Islet of Langerhans (tissue), 1 donor: Measurements from ENCODE around the gene KANK3.
"Not testable (repeated sequence)": the region's sequence is repeated elsewhere in the genome, so short reads cannot be mapped to it uniquely, and the experiment has no call there.

Experiments used
- FAIRE-seq: peaks from one replicate; lab custom pipeline; 2011; peaks lifted over from hg19 to GRCh38; lab: Jason Lieb, UNC

The KANK3 gene

GRCh38 chr19:8370176-8371010 lies 27.3 kb upstream of the KANK3 start:
- FAIRE-seq, result no peak

- no peak for FAIRE-seq
Measured at GRCh38 chr19:8367327-8368001, 24.4 kb upstream of the KANK3 start.

DNA sequence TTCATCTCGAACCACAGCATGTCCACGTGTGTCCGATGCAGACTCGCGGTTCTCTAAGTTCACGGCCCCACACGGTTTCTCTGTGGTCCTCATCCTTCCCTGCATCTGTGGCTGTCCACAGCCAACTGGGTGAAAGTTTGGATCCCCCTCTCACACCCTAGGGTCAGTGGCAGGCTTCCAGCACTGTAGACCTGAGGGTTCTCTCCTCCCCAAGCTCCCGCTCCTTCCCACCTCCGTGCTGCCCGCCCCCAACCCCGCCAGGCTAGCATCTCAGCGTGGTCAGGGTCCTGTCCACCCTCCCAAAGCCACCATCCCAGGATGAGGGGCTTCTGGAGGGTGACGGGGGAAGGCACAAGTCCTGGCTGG lies 23.9 kb upstream of the KANK3 start:
- no peak for FAIRE-seq

- no peak for FAIRE-seq
Measured at GRCh38 chr19:8366121-8366581, 23.1 kb upstream of the KANK3 start.

GRCh38 chr19:8363803-8364771 lies 21.0 kb upstream of the KANK3 start, which contains the start of gene ANGPTL4:
ANGPTL4 (plus strand) TSS chr19:8364155; CDS start chr19:8364322, 167 bp downstream.
- FAIRE-seq, result no peak

GRCh38 chr19:8361921-8362793 lies 19.1 kb upstream of the KANK3 start:
- FAIRE-seq, result no peak

DNA sequence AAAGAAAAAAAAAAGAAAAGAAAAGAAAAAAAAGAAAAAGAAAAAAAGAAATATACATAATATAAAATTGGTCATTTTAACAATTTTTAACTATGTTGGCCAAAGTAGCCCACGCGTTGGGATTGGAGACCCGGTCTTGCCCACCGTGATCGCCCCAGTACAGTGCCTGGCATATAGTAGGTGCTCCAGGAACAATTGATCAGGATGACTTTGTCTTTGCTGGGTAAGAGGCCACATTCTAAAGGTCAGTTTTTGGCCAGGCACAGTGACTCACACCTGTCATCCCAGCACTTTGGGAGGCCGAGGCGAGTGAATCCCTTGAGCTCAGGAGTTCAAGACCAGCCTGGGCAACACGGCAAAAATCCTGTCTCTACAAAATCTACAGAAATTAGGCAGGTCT lies 17.1 kb upstream of the KANK3 start:
- no peak for FAIRE-seq

DNA sequence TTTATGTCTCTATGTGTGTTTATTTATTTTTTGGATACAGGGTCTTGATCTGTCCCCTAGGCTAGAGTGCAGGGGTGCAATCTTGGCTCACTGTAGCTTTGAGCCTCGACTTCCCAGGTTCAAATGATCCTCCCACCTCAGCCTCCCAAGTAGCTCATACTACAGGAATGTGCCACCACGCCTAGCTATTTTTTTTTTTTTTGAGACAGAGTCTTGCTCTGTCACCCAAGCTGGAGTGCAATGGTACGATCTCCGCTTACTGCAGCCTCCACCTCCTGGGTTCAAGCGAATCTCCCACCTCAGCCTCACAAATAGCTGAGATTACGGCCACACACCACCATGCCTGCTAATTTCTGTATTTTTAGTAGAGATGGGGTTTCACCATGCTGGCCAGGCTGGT lies 15.9 kb upstream of the KANK3 start:
- no peak for FAIRE-seq

DNA sequence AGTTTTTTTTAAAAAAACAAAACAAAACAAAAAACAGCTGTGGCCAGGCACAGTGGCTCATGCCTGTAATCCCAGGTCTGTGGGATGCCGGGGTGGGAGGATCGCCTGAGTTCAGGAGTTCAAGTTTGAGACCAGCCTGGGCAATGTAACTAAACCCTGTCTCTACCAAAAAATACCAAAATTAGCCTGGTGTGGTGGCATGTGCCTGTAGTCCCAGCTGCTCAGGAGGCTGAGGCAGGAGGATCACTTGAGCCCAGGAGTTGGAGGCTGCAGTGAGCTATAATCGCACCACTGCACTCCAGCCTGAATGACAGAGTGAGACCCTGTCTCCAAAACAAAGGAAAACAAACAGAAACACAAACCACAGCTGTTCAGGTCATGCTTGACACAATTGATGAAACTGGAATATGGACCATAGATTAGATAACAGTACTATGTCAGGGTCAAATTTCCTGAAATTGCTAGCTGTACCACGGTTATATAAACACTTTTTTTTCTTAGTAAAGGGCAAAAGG lies 14.0 kb upstream of the KANK3 start:
- no peak for FAIRE-seq

DNA sequence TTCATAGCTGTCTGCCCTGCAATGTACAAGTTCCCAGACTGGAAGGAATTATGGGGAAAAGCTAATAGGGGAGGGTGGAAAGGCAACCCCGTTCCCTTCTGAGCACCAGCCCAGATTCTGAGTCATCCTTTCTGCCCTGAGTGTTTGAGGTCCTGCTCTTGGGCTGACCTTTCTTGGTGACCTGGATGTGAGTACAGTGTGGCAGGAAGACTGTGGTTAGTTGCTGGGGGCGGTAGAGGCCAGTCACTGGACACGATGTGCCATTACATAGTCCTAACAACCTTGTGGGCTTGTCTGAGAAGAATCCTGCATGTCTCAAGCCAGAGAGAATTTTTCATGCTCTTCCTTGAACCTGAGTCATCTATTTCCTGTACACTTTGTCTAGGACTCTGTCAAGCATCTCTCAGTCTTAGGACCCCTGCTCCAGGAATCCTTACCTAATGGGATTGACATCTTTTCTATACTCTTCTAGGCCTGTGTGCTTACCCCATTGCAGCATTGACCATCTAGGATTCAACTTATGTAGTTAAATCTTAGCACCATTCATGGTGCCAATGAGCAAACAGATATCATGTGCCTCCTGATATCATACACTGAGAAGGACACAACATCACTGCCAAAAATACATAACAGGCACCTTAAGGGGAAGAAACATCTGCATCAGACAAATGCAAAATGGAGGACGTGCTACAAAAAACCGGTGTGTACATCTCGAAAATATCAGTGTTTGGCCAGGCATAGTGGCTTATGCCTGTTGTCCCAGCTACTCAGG lies 12.8 kb upstream of the KANK3 start:
- no peak for FAIRE-seq

GRCh38 chr19:8352845-8353244 lies 9.8 kb upstream of the KANK3 start:
- not testable (repeated sequence) for FAIRE-seq

- no peak for FAIRE-seq
Measured at GRCh38 chr19:8352134-8352827, 9.2 kb upstream of the KANK3 start.

DNA sequence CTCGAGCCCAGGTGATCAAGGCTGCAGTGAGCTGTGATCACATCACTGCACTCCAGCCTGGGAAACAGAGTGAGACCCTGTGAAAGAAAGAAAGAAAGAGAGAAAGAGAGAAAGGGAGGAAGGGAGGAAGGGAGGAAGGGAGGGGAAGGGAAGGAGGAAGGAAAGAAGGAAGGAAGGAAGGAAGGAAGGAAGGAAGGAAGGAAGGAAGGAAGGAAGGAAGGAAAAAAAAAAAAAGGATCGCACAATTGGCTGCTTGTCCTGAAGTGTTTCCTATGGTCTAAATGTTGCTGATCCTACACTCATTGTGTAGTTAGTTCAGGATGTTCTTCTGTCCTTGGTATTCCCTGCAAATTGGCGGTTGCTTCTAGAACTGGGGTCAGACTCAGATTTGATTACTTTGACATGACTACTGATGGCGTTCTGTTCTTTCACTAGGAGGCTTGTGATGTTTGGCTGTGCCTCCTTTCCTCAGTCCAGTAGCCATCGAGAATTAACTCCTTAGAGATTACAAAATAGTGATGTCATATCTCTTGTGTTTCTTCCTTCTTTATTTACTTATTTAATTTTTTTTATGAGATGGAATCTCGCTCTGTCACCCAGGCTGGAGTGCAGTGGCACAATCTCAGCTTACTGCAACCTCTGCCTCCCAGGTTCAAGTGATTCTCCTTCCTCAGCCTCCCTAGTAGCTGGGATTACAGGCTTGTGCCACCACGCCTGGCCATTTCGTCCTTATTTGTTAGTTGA lies 6.7 kb upstream of the KANK3 start:
- not testable (repeated sequence) for FAIRE-seq

DNA sequence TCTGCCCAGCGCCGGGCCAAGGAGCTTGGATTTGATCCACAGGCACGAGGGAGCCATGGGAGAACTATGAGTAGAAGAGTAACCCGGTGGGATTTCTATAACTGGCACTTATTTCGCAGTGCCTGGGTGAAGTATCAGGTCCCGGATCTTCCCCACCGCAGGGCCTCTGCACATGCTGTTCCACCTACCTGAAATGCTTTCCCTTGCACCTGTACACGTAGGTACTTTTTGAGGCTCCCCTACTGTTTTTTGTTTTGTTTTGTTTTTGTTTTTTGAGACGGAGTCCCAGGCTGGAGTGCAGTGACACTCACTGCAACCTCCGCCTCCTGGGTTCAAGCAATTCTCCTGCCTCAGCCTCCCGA lies 402 bp upstream of the KANK3 start:
- no peak for FAIRE-seq

DNA sequence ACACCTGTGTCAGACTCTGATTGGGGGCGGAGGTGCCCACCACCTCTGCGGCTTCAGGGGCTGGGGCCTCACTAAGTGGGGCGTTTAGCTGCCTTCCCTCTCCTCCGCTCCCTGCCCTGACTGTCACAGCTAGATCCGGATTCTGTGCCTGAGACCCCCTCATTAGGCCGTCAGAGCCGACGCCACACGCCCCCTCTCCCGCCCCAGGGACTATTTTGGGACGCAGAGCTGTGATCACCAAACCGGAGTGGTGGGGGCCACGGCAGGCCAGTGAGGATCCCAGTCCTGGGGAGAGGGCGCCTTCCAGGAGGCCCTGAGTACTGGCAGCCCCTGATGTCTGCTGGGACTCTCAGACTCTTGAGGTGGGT lies 762 bp downstream of the KANK3 start:
- no peak for FAIRE-seq

GRCh38 chr19:8341504-8341903 lies 1.6 kb downstream of the KANK3 start:
- FAIRE-seq, result not testable (repeated sequence)

DNA sequence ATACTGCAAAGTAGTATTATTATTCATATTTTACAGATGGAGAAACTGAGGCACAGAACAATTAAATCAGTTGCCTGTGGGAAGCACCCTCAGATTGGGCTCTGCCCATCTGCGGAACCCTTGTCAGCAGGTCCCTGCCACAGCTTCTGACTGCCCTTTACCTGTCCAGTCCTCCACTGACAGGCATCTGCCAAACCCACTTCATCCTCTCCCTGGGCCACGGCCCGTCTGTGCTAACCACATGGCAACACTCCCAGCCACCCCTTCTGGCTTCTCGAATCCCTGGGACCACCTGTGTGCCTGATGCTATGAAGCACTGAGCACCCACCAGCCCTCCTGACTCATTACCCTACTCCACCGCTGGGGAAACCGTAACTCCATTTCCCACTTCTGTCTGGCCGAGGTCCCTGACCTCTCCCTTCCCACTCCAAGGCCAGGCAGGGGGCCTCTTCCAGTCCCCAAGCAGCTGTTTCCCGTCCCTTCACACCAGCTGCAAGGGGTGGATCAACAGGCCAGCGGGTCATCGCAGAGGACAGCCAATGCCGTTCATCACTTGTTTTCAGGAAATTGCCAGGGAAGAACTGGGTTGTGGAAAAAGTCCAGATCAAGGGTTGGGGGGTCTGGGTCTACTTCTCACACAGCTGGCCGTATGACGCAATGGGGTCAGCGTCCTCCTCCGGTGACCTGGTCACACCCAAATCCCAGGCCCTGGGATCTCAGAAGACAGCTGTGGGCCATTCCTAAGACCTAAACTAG lies 2.5 kb downstream of the KANK3 start:
- no peak for FAIRE-seq

- FAIRE-seq, result no peak
Measured at GRCh38 chr19:8338835-8339234, 4.2 kb downstream of the KANK3 start.
